Lower leg skin (tissue), 4 donors: Measurements from ENCODE around the gene IMPDH1. TPM values are rescaled to one million over a fixed set of nuclear protein-coding genes. Genes with fewer than 3 reads are reported as not detected.
A peak's percentile ranks its signal among the peaks of the same experiment; 100 is the strongest.

Source experiments
- DNase-seq, 2 donors: peaks; one replicate each; pipeline ENCODE4 v3.0.0-alpha.2; 2019; ENCODE audit warnings: low spot score in 2 of 2
- H3K4me3 ChIP-seq: fragments of 200-600 bp; sonication (generic); 2 replicates; pipeline ENCODE4 v1.5.1; 2017; ENCODE audit warnings: mild to moderate bottlenecking, low read depth; ENCODE audit not compliant: poor library complexity, severe bottlenecking
- POLR2A ChIP-seq, 2 donors: fragments of 450-650 bp; IDR thresholded peaks; one replicate each; pipeline ENCODE4 v1.6.1; 2016 to 2017; ENCODE audit warnings: antibody characterized with exemption in 2 of 2, mild to moderate bottlenecking in 1 of 2, moderate library complexity in 1 of 2
- WGBS, 2 donors: methylation state at CpG; one replicate each; pipeline ENCODE4 v1.1.5; 2018; 5-methylcytosine and 5-hydroxymethylcytosine counted together
- intact Hi-C: fragments of 100-400 bp; cut with DNase I; formaldehyde crosslinking; loops from one replicate; pipeline ENCODE4 v1.15.0; 2023; ENCODE audit warnings: low total_unique reads
- total RNA-seq, 4 donors: library from RNA; depleted of rRNA; stranded (reverse); fragments of >200 nt; gene quantifications; one replicate each; pipeline ENCODE4 v1.1.0, GENCODE V29; 2016
- TF ChIP-seq, protein P1 (sequence below), 3 donors: fragments of 450-650 bp; IDR thresholded peaks; one replicate each; pipeline ENCODE4 v1.5.1; 2016; ENCODE audit warnings: antibody characterized with exemption in 3 of 3, mild to moderate bottlenecking in 3 of 3, moderate library complexity in 2 of 3

Gene IMPDH1
- total RNA-seq, 4 donors from 2014 or later = 45.6 to 71.7 (median 48.7) TPM

DNA sequence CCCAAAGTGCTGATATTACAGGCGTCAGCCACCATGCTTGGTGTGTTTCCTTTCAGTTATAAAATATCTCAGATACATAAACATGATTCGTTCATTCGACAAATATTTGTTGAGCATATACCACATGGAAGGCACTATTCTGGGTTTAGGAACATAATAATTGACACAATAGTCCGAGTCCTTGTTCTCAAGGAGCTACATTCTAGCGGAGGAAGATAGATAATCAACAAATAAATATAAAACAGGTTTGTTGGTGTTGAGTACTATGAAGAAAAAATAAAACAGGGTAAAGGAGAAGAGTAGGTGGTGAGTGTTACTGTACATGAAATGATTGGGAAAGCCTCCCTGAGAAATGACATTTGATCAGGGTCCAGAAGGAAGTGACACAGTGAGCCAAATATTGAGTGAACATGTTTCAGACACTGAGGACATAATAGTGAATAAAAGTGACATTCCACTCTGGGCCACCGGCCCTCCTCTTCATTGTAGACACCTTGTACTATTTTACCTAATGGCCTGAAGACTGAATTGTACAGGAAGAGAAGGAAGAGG, 39.0 kb upstream of the IMPDH1 start:
- DNase-seq = no peak
- TF ChIP-seq, protein P1, sequence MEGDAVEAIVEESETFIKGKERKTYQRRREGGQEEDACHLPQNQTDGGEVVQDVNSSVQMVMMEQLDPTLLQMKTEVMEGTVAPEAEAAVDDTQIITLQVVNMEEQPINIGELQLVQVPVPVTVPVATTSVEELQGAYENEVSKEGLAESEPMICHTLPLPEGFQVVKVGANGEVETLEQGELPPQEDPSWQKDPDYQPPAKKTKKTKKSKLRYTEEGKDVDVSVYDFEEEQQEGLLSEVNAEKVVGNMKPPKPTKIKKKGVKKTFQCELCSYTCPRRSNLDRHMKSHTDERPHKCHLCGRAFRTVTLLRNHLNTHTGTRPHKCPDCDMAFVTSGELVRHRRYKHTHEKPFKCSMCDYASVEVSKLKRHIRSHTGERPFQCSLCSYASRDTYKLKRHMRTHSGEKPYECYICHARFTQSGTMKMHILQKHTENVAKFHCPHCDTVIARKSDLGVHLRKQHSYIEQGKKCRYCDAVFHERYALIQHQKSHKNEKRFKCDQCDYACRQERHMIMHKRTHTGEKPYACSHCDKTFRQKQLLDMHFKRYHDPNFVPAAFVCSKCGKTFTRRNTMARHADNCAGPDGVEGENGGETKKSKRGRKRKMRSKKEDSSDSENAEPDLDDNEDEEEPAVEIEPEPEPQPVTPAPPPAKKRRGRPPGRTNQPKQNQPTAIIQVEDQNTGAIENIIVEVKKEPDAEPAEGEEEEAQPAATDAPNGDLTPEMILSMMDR (IDR thresholded peaks at IDR 0.05) = no peak
- no peak for TF ChIP-seq POLR2A (IDR thresholded peaks at IDR 0.05)
- H3K4me3 ChIP-seq = no peak overlapping the region
- intact Hi-C loops = no loop called here
- WGBS, 2 donors = 88% methylated on average over 6 of the region's 6 CpGs

DNA sequence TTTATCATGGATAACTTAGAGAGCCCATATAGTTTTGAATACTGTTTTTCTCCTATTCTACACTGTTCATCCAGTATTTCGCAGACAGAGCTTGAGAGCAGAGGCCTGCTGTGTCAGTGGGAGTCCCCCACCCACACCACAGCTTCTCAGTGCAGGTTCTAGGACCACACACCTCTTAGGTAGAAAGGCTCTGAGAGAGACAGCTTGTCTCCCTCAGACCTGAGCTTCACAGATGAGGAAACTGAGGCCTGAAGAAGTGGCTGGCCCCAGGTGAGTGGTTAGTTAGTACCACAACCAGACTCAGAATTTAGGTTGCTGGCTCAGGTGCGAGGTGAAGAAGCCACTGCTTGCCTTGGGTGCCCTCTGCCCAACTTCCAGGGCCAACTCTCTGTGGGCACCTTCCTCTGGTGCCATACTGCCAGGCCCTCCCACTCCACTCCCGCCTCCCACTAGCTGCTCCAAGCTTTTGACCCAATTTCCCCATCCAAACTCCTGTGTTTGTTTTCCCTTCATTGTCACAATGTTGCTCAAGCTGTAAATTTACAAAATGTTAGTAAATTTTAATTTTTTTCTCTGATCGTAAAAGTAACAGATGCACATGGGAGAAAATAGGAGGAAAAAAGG, 38.3 kb upstream of the IMPDH1 start:
- 71 to 72% methylated on average over 4 of the region's 4 CpGs for WGBS, 2 donors
- no peak for TF ChIP-seq POLR2A (IDR thresholded peaks at IDR 0.05)
- TF ChIP-seq, protein P1 (IDR thresholded peaks at IDR 0.05) = no peak
- no peak overlapping the region for H3K4me3 ChIP-seq
- intact Hi-C loops = no loop called here
- no peak for DNase-seq

DNA sequence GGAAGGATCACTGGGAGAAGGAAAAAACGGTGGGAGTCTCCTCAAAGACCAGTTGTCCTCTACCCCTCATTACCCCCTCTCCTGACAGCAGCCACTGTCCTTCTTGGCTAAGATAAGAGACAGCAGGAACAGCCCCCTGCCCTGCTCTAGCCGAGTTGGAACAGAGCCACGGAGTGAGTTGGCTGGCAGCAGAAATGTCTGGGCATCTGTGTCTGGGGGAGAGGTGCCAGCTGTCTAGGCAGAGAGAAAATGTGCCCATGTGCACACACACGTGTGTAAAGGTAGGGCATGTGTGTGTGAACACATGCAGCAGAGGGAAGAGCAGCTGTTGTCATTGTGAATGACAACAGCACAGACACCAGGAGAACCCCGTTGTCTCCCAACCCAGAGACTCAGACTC, 36.5 kb upstream of the IMPDH1 start:
- peak in 1 of 2 donors; percentile 40 for DNase-seq
- H3K4me3 ChIP-seq = no peak overlapping the region
- TF ChIP-seq, protein P1 (IDR thresholded peaks at IDR 0.05) = no peak
- TF ChIP-seq POLR2A (IDR thresholded peaks at IDR 0.05) = no peak
- 51 to 66% methylated on average over 5 of the region's 5 CpGs for WGBS, 2 donors
- intact Hi-C loops = no loop called here

DNA sequence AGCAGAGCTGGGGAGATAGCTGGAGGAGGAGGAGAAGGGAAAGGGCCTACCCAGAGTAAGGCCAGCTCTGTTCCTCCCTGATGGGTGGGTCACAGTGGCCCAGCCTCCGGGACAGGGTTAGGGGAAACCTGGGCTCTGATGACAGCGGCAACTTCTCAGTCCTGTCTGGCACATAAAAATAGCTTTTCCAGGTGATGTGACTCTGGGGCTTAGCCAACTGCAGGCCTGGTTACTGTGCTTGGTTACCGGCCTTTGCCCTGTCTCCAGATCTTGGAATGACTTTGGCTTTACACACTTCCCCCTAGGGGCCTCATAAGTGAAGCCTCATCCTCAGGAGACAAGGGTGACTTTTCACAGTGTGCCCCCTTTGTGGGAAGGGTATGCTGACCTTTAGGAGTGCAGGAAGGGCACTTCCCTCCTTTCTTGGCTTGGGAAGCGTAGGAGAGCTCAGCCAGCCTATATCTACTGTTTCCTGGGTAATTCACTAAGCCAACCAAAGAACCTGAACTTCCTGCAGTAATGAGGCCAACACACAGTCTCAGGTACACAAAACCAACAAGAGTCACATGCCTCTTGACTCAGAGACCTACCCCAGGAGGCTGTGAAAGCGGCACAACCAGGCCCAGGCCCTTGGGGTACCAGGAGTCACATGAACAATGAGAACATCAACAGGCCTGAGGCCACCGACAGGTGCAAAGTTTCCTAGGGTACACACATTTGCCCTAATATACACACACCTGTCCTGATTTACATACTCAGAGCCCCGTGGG, 34.2 kb upstream of the IMPDH1 start:
- intact Hi-C loops = no loop called here
- TF ChIP-seq, protein P1 (IDR thresholded peaks at IDR 0.05) = no peak
- no peak for TF ChIP-seq POLR2A (IDR thresholded peaks at IDR 0.05)
- H3K4me3 ChIP-seq = no peak overlapping the region
- WGBS, 2 donors = 48 to 54% methylated on average over 6 to 7 of the region's 7 CpGs
- DNase-seq = no peak

DNA sequence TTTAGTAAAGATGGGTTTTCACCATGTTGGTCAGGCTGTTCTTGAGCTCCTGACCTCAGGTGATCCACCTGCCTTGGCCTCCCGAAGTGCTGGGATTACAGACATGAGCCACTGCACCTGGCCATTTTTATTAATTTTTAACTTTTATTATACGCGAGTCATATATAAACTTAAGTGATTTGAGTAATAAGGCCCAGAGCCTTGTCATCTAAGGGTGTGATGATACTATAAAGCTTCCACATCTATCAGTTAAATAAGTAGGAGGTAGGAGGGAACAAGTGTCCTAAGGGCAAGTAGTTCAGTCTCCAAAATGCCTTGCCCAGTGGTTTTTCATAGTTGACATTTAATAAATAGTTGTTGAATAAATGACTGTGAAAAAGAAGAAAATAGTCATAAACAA, 32.6 kb upstream of the IMPDH1 start:
- 92 to 94% methylated on average over 3 of the region's 3 CpGs for WGBS, 2 donors
- TF ChIP-seq POLR2A (IDR thresholded peaks at IDR 0.05) = no peak
- TF ChIP-seq, protein P1 (IDR thresholded peaks at IDR 0.05) = no peak
- intact Hi-C loops = no loop called here
- no peak for DNase-seq
- H3K4me3 ChIP-seq = no peak overlapping the region
